Mesodermal cell (in vitro differentiated cells): ENCODE results near the gene POFUT2.
A peak's percentile ranks its signal among the peaks of the same experiment; 100 is the strongest.

Experiments used
- H3K27ac ChIP-seq: 2 replicates; pipeline ENCODE4 v1.7.0; 2013; ENCODE audit warnings: mild to moderate bottlenecking, low read depth, low read length, moderate library complexity; ENCODE audit not compliant: severe bottlenecking
- H3K36me3 ChIP-seq: 2 replicates; pipeline ENCODE4 v1.7.1; 2013; ENCODE audit warnings: mild to moderate bottlenecking, low read length, moderate library complexity; ENCODE audit not compliant: control insufficient read depth, insufficient read depth
- H3K4me1 ChIP-seq: one replicate; pipeline ENCODE4 v1.7.1; 2013; ENCODE audit warnings: mild to moderate bottlenecking, low read length; ENCODE audit not compliant: insufficient read depth, control insufficient read depth, poor library complexity, severe bottlenecking
- H3K4me3 ChIP-seq: 2 replicates; pipeline ENCODE4 v1.7.0; 2013; ENCODE audit warnings: low read length, control low read depth, mild to moderate bottlenecking; ENCODE audit not compliant: insufficient read depth, poor library complexity, severe bottlenecking; ENCODE audit errors: extremely low read depth
- H3K9me3 ChIP-seq: 2 replicates; pipeline ENCODE4 v1.7.1; 2013; ENCODE audit warnings: mild to moderate bottlenecking, low read length, moderate library complexity; ENCODE audit not compliant: control insufficient read depth
- WGBS, 2 experiments: methylation state at CpG; one replicate each; pipeline ENCODE4 v1.1.5; 2013; ENCODE audit warnings: missing lambda C conversion rate in 2 of 2; ENCODE audit not compliant: insufficient coverage in 2 of 2; 5-methylcytosine and 5-hydroxymethylcytosine counted together

The POFUT2 gene

GRCh38 chr21:45235488-45235887, 52.2 kb downstream of the POFUT2 start:
- Histone ChIP-seq H3K9me3 (no peaks in the 10 kb centered on the region), H3K4me3 (no peak overlapping the region), H3K4me1 (no peaks in the 10 kb centered on the region), H3K27ac (no peak overlapping the region), H3K36me3 (no peaks in the 10 kb centered on the region)
- WGBS, 2 experiments = 85 to 87% methylated on average over 5 to 6 of the region's 6 CpGs

- WGBS, 2 experiments = 84 to 96% methylated on average over 5 to 6 of the region's 8 CpGs
- no peaks in the 10 kb centered on the region for H3K9me3 ChIP-seq
- no peak overlapping the region for H3K27ac ChIP-seq
- no peak overlapping the region for H3K4me3 ChIP-seq
- H3K36me3 ChIP-seq = no peaks in the 10 kb centered on the region
- H3K4me1 ChIP-seq = no peaks in the 10 kb centered on the region
Measured at GRCh38 chr21:45234965-45235364, 52.7 kb downstream of the POFUT2 start.

- Histone ChIP-seq H3K27ac (no peak overlapping the region), H3K4me3 (no peak overlapping the region), H3K36me3 (no peaks in the 10 kb centered on the region), H3K9me3 (no peaks in the 10 kb centered on the region), H3K4me1 (peaks cover 2% of the 10 kb centered on the region)
- WGBS, 2 experiments = 93 to 97% methylated on average over 28 of the region's 28 CpGs
Measured at GRCh38 chr21:45234127-45234526, 53.6 kb downstream of the POFUT2 start.

- Histone ChIP-seq H3K27ac (no peak overlapping the region), H3K4me3 (no peak overlapping the region), H3K36me3 (no peaks in the 10 kb centered on the region), H3K4me1 (peaks cover 24% of the 10 kb centered on the region), H3K9me3 (no peaks in the 10 kb centered on the region)
- 93 to 100% methylated on average over 1 to 3 of the region's 3 CpGs for WGBS, 2 experiments
Measured at GRCh38 chr21:45231705-45232104, 56.0 kb downstream of the POFUT2 start.

- H3K4me1 ChIP-seq = peaks cover 37% of the 10 kb centered on the region
- H3K27ac ChIP-seq = peak overlapping the region; percentile 90
- no peaks in the 10 kb centered on the region for H3K9me3 ChIP-seq
- no peaks in the 10 kb centered on the region for H3K36me3 ChIP-seq
- 80 to 94% methylated on average over 2 of the region's 3 CpGs for WGBS, 2 experiments
- H3K4me3 ChIP-seq = no peak overlapping the region
Measured at GRCh38 chr21:45228656-45229240, 58.9 kb downstream of the POFUT2 start.

- no peaks in the 10 kb centered on the region for H3K9me3 ChIP-seq
- H3K27ac ChIP-seq = peak overlapping the region; percentile 90
- H3K4me3 ChIP-seq = no peak overlapping the region
- H3K36me3 ChIP-seq = no peaks in the 10 kb centered on the region
- H3K4me1 ChIP-seq = peaks cover 37% of the 10 kb centered on the region
- WGBS, 2 experiments = 48 to 49% methylated on average over 6 of the region's 6 CpGs
Measured at GRCh38 chr21:45228171-45228641, 59.5 kb downstream of the POFUT2 start.

- H3K4me3 ChIP-seq = no peak overlapping the region
- H3K36me3 ChIP-seq = no peaks in the 10 kb centered on the region
- peaks cover 37% of the 10 kb centered on the region for H3K4me1 ChIP-seq
- H3K27ac ChIP-seq = peak overlapping the region; percentile 90
- H3K9me3 ChIP-seq = no peaks in the 10 kb centered on the region
- WGBS, 2 experiments = 88 to 89% methylated on average over 8 to 9 of the region's 10 CpGs
Measured at GRCh38 chr21:45227735-45228134, 60.0 kb downstream of the POFUT2 start.

GRCh38 chr21:45226540-45227326, 61.0 kb downstream of the POFUT2 start:
- Histone ChIP-seq H3K27ac (no peak overlapping the region), H3K36me3 (peaks cover 6% of the 10 kb centered on the region), H3K9me3 (no peaks in the 10 kb centered on the region), H3K4me3 (no peak overlapping the region), H3K4me1 (peaks cover 37% of the 10 kb centered on the region)
- WGBS, 2 experiments = 79 to 80% methylated on average over 11 to 12 of the region's 15 CpGs

GRCh38 chr21:45225741-45226327, 61.9 kb downstream of the POFUT2 start:
- peaks cover 12% of the 10 kb centered on the region for H3K36me3 ChIP-seq
- peaks cover 37% of the 10 kb centered on the region for H3K4me1 ChIP-seq
- no peak overlapping the region for H3K4me3 ChIP-seq
- WGBS, 2 experiments = 93 to 94% methylated on average over 15 to 16 of the region's 16 CpGs
- H3K27ac ChIP-seq = no peak overlapping the region
- no peaks in the 10 kb centered on the region for H3K9me3 ChIP-seq

GRCh38 chr21:45225041-45225740, 62.5 kb downstream of the POFUT2 start:
- H3K4me3 ChIP-seq = no peak overlapping the region
- peaks cover 19% of the 10 kb centered on the region for H3K36me3 ChIP-seq
- H3K27ac ChIP-seq = no peak overlapping the region
- peaks cover 37% of the 10 kb centered on the region for H3K4me1 ChIP-seq
- H3K9me3 ChIP-seq = no peaks in the 10 kb centered on the region
- 83 to 97% methylated on average over 5 to 8 of the region's 11 CpGs for WGBS, 2 experiments
